Choroid plexus epithelial cell (primary cell): Measurements from ENCODE around the gene C16orf96.
A peak's percentile ranks its signal among the peaks of the same experiment; 100 is the strongest.

Experiments
- DNase-seq: peaks from one replicate; pipeline ENCODE4 v3.0.0-alpha.2; 2010; ENCODE audit warnings: low read depth
- H3K4me3 ChIP-seq: 2 replicates; pipeline ENCODE4 v1.5.1; 2011; ENCODE audit warnings: low read depth, mild to moderate bottlenecking, control low read depth, low read length, moderate library complexity
- CTCF ChIP-seq: conservative IDR thresholded peaks from 2 replicates; pipeline ENCODE4 v1.5.1; 2011; ENCODE audit warnings: low read depth, mild to moderate bottlenecking, control low read depth, inconsistent platforms, low read length, moderate library complexity

C16orf96 gene

GRCh38 chr16:4574919-4575705 lies 19.0 kb downstream of the C16orf96 start:
- H3K4me3 ChIP-seq = no peak overlapping the region
- peak; percentile 20 for TF ChIP-seq CTCF
- no peak for DNase-seq

GRCh38 chr16:4576008-4576407 lies 19.9 kb downstream of the C16orf96 start:
- no peak for DNase-seq

GRCh38 chr16:4578961-4579530 lies 22.9 kb downstream of the C16orf96 start:
- TF ChIP-seq CTCF = no peak

More at GRCh38 chr16:4576008-4576407, 19.9 kb downstream of the C16orf96 start:
- no peak overlapping the region for H3K4me3 ChIP-seq
- no peak for TF ChIP-seq CTCF

GRCh38 chr16:4580250-4580649 lies 24.1 kb downstream of the C16orf96 start:
- TF ChIP-seq CTCF = no peak
- H3K4me3 ChIP-seq = no peak overlapping the region
- DNase-seq = peak; percentile 35

More at GRCh38 chr16:4578961-4579530, 22.9 kb downstream of the C16orf96 start:
- DNase-seq = no peak
- no peak overlapping the region for H3K4me3 ChIP-seq

GRCh38 chr16:4583906-4584305 lies 27.8 kb downstream of the C16orf96 start:
- no peak for DNase-seq
- no peak for TF ChIP-seq CTCF
- H3K4me3 ChIP-seq = no peak overlapping the region

- no peak for TF ChIP-seq CTCF
- DNase-seq = no peak
- no peak overlapping the region for H3K4me3 ChIP-seq
Measured at GRCh38 chr16:4586291-4586690, 30.2 kb downstream of the C16orf96 start.

GRCh38 chr16:4588386-4588785 lies 32.2 kb downstream of the C16orf96 start:
- TF ChIP-seq CTCF = no peak
- no peak overlapping the region for H3K4me3 ChIP-seq
- DNase-seq = no peak
